PFSK-1 (cell line): ENCODE results near the gene SIPA1L3.

Experiments
- FOXP2 ChIP-seq: optimal IDR thresholded peaks from 2 replicates; pipeline ENCODE3; 2011; ENCODE audit warnings: borderline replicate concordance, control low read depth, inconsistent platforms; ENCODE audit not compliant: insufficient read depth; ENCODE audit errors: extremely low read length, extremely low read depth
- POLR2AphosphoS5 ChIP-seq: IDR thresholded peaks from 2 replicates; pipeline ENCODE4 v1.6.1; 2012; ENCODE audit warnings: low read depth, mild to moderate bottlenecking, control low read depth, low read length, moderate library complexity
- SIN3A ChIP-seq: IDR thresholded peaks from 2 replicates; pipeline ENCODE4 v1.6.1; 2012; ENCODE audit warnings: mild to moderate bottlenecking, low read length, moderate library complexity, borderline replicate concordance; ENCODE audit not compliant: insufficient read depth
- TAF1 ChIP-seq: IDR thresholded peaks from 2 replicates; pipeline ENCODE4 v1.6.1; 2012; ENCODE audit warnings: low read length, control low read depth, borderline replicate concordance; ENCODE audit not compliant: insufficient read depth
- TF ChIP-seq, protein P1 (sequence below), 2 experiments: IDR thresholded peaks; 2 replicates each; pipeline versions ENCODE4 v1.6.1 to v1.8.0; 2011 to 2012; ENCODE audit warnings: low read depth in 2 of 2, low read length in 2 of 2, control low read depth in 1 of 2, inconsistent platforms in 1 of 2, mild to moderate bottlenecking in 1 of 2, moderate library complexity in 1 of 2; ENCODE audit not compliant: insufficient read depth in 1 of 2

The SIPA1L3 gene

DNA sequence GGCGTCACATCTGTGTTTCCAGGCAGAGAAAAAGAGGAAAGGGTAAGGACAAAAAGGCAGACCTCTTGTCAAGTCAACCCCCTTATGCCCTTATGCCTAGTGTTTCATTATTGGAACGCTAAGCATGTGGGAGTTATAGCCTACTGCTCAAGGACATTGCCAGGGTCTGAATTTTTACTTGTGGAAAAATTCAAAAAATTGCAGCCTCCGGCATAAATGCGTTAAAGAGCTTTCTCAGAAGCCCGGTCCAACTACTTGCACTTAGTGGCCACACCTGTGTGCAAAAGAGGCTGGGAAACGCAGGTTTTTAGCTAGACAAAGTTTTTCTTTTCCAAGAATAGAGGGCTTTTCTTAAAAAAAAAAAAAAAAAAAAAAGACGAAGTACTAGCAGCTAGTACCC lies 177.2 kb downstream of the SIPA1L3 start:
- TF ChIP-seq, protein P1, sequence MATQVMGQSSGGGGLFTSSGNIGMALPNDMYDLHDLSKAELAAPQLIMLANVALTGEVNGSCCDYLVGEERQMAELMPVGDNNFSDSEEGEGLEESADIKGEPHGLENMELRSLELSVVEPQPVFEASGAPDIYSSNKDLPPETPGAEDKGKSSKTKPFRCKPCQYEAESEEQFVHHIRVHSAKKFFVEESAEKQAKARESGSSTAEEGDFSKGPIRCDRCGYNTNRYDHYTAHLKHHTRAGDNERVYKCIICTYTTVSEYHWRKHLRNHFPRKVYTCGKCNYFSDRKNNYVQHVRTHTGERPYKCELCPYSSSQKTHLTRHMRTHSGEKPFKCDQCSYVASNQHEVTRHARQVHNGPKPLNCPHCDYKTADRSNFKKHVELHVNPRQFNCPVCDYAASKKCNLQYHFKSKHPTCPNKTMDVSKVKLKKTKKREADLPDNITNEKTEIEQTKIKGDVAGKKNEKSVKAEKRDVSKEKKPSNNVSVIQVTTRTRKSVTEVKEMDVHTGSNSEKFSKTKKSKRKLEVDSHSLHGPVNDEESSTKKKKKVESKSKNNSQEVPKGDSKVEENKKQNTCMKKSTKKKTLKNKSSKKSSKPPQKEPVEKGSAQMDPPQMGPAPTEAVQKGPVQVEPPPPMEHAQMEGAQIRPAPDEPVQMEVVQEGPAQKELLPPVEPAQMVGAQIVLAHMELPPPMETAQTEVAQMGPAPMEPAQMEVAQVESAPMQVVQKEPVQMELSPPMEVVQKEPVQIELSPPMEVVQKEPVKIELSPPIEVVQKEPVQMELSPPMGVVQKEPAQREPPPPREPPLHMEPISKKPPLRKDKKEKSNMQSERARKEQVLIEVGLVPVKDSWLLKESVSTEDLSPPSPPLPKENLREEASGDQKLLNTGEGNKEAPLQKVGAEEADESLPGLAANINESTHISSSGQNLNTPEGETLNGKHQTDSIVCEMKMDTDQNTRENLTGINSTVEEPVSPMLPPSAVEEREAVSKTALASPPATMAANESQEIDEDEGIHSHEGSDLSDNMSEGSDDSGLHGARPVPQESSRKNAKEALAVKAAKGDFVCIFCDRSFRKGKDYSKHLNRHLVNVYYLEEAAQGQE (IDR thresholded peaks at IDR 0.05; ENCODE audit: insufficient read depth in 1 of 2, low read depth in 2 of 2, low read length in 2 of 2) = no peak
- TF ChIP-seq TAF1 = no peak
- TF ChIP-seq FOXP2 = no peak
- TF ChIP-seq POLR2AphosphoS5 = no peak
- TF ChIP-seq SIN3A = no peak

DNA sequence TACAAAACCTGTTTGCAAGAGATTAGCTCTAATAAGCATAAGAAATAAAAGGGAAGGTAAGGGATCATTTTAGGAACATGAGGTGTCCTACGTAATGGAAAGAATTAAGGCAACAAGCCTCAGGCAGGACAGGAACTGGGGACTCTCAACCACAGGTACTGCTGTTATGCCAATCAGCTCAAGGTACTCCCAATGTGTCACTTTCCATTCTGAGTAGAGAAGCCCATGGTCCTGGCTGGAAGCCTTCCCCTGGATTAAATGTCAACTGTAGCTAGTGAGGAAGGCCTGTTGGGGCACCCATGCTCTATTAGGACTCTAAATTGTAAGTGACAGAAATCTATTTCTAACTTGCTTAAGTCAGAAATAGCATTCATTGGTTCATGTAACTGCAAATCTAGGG lies 182.4 kb downstream of the SIPA1L3 start:
- no peak for TF ChIP-seq SIN3A
- TF ChIP-seq, protein P1 (IDR thresholded peaks at IDR 0.05; ENCODE audit: insufficient read depth in 1 of 2, low read depth in 2 of 2, low read length in 2 of 2) = no peak
- TF ChIP-seq TAF1 = no peak
- no peak for TF ChIP-seq FOXP2
- TF ChIP-seq POLR2AphosphoS5 = no peak

DNA sequence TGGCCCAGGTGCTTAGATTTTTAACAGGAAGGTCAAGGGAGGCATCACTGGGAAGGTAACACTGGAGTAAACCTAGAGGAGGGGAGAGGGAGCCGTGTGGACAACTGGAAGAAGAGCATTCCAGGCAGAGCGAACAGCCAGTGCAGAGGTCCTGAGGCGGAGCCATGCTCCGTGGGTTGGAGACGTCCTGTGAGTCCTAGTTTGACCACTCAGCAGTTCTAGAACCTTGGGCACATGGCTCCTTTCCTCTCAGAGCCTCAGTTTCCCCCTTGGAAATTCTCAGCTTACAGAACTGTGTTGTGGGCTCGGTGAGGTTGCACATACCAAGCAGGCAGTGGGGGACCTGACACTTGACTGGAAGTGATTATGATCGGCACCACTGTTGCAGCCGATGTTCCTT lies 186.1 kb downstream of the SIPA1L3 start:
- TF ChIP-seq SIN3A (no peak), TAF1 (no peak), POLR2AphosphoS5 (no peak), FOXP2 (no peak)
- TF ChIP-seq, protein P1 (IDR thresholded peaks at IDR 0.05; ENCODE audit: insufficient read depth in 1 of 2, low read depth in 2 of 2, low read length in 2 of 2) = no peak

DNA sequence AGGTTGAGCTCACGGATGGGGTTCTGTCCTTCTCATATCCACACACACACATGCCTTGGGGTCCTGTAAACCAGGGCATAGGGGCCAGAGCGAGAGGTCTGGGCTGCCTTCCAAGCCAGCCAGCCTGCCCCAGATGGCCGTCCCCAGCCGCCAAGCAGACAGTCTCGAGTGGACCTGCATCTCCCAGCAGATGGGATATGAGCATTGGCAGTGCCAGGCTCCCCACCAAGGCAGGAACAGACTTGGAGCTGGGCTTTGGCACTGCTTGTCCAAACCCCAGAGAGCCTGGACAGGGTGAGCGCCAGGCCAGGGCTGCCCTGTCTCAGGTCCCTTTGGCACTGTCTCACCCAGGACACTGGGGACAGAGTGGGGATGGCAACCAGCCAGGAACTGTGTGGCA lies 186.6 kb downstream of the SIPA1L3 start:
- TF ChIP-seq POLR2AphosphoS5 = no peak

DNA sequence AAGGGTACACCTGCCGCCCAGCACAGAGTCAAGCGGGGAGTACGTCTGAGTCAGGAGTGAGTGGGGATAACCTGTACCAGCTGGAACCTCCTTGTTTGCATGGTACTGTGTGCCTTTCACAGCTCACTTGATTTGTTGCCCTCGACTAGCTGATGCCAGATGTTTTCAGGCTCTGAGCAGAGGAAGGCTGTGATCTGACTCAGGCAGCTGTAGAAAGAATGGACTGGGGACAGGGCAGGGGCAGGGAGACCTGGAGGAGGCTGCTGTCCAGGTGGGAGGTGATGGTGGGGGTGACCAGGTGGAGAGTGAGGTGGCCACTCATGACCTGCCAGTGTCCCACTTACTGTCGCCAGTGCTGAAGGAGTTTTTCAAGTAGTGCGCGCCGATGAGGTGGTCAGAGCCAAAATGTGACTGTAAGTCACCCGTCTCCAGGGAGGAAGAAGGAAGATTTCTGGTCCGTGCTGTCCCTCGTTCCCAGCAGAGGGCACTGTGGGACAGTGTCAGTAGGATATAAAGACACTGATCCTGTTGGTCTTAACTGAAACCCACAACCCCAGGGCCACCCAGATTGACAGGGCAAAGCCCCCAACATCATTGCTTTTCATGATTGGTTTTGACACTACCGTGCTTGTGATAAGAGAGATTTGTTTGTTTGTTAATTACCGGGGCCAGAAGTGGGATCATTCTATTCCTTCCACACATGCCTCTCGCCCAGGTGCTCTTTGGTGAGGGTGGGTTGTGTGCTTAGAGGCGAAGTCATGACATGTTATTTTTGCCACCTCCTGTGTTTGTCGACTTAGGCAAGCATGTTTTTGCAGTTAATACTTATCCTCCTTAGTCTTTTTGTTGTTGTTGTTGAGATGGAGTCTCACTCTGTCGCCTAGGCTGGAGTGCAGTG lies 188.7 kb downstream of the SIPA1L3 start:
- no peak for TF ChIP-seq FOXP2
- no peak for TF ChIP-seq POLR2AphosphoS5
- no peak for TF ChIP-seq SIN3A
- TF ChIP-seq, protein P1 (IDR thresholded peaks at IDR 0.05; ENCODE audit: insufficient read depth in 1 of 2, low read depth in 2 of 2, low read length in 2 of 2) = no peak
- no peak for TF ChIP-seq TAF1
